ENCODE measurements around the gene FXYD6.

- TF ChIP-seq TAF1 (IDR thresholded peaks at IDR 0.05; ENCODE audit: low read depth) (no peak), EP300 (IDR thresholded peaks at IDR 0.05; ENCODE audit: borderline replicate concordance) (no peak), ZBTB7A (IDR thresholded peaks at IDR 0.05; ENCODE audit: low read depth) (no peak), NFIC (IDR thresholded peaks at IDR 0.05) (no peak), RAD21 (IDR thresholded peaks at IDR 0.05; ENCODE audit: low read depth) (no peak), YY1 (IDR thresholded peaks at IDR 0.05; ENCODE audit: low read depth) (no peak), REST (IDR thresholded peaks at IDR 0.05; ENCODE audit: low read depth) (no peak), TEAD4 (IDR thresholded peaks at IDR 0.05) (no peak), CEBPB (IDR thresholded peaks at IDR 0.05) (no peak)
These were observed 2.5 kb upstream of the FXYD6 start for GRCh38 chr11:117878939-117879475.

Data from Ishikawa (cell line).